GM23248 (cell line): ENCODE results near the gene NHERF1. TPM values are rescaled to one million over a fixed set of nuclear protein-coding genes. Genes with fewer than 3 reads are reported as not detected.
A peak's percentile ranks its signal among the peaks of the same experiment; 100 is the strongest.

ENCODE experiments used
- DNase-seq: peaks from one replicate; pipeline ENCODE4 v3.0.0-alpha.2; 2015
- H2AFZ ChIP-seq: fragments of 200-600 bp; sonication (generic); 2 replicates; pipeline ENCODE4 v1.6.1; 2016; ENCODE audit warnings: antibody characterized with exemption
- H3F3A ChIP-seq: fragments of 200-600 bp; sonication (generic); 2 replicates; pipeline ENCODE4 v1.6.1; 2016; ENCODE audit warnings: mild to moderate bottlenecking, antibody characterized with exemption, mixed run types; ENCODE audit not compliant: insufficient read depth
- H3K27ac ChIP-seq: fragments of 200-600 bp; sonication (generic); 2 replicates; pipeline ENCODE4 v1.5.1; 2016; ENCODE audit warnings: mild to moderate bottlenecking
- H3K27me3 ChIP-seq: fragments of 200-600 bp; sonication (generic); replicated peaks from 2 replicates; pipeline ENCODE4 v1.6.1; 2016; ENCODE audit warnings: mild to moderate bottlenecking; ENCODE audit not compliant: insufficient read depth
- H3K36me3 ChIP-seq: fragments of 200-600 bp; sonication (generic); 2 replicates; pipeline ENCODE4 v1.6.1; 2016; ENCODE audit warnings: low read depth, mild to moderate bottlenecking
- H3K4me1 ChIP-seq: fragments of 200-600 bp; sonication (generic); 2 replicates; pipeline ENCODE4 v1.6.1; 2016; ENCODE audit warnings: mild to moderate bottlenecking; ENCODE audit not compliant: insufficient read depth
- H3K4me2 ChIP-seq: fragments of 200-600 bp; sonication (generic); one replicate; pipeline ENCODE4 v1.6.1; 2016; ENCODE audit warnings: mild to moderate bottlenecking; ENCODE audit not compliant: unreplicated experiment
- H3K4me3 ChIP-seq: fragments of 200-600 bp; sonication (generic); 2 replicates; pipeline ENCODE4 v1.5.1; 2016; ENCODE audit warnings: mild to moderate bottlenecking
- H3K79me2 ChIP-seq: fragments of 200-600 bp; sonication (generic); 2 replicates; pipeline ENCODE4 v1.6.1; 2016; ENCODE audit warnings: mild to moderate bottlenecking; ENCODE audit not compliant: insufficient read depth
- H3K9ac ChIP-seq: fragments of 200-600 bp; sonication (generic); 2 replicates; pipeline ENCODE4 v1.6.1; 2016; ENCODE audit warnings: mild to moderate bottlenecking
- H3K9me2 ChIP-seq: fragments of 200-600 bp; sonication (generic); 2 replicates; pipeline ENCODE4 v1.6.1; 2016; ENCODE audit warnings: mixed run types, mild to moderate bottlenecking, moderate library complexity; ENCODE audit not compliant: insufficient read depth
- H3K9me3 ChIP-seq: fragments of 200-600 bp; sonication (generic); one replicate; pipeline ENCODE4 v1.6.1; 2017; ENCODE audit warnings: low read depth
- H4K20me1 ChIP-seq: fragments of 200-600 bp; sonication (generic); 2 replicates; pipeline ENCODE4 v1.6.0; 2016; ENCODE audit not compliant: insufficient read depth
- EZH2 ChIP-seq: fragments of 200-600 bp; sonication (generic); IDR thresholded peaks from 2 replicates; pipeline ENCODE4 v1.6.1; 2018; ENCODE audit warnings: antibody characterized with exemption, mild to moderate bottlenecking; ENCODE audit not compliant: insufficient read depth, poor library complexity, severe bottlenecking
- EZH2phosphoT487 ChIP-seq: fragments of 200-600 bp; sonication (generic); IDR thresholded peaks from 2 replicates; pipeline ENCODE4 v1.6.1; 2018; ENCODE audit warnings: antibody characterized with exemption, moderate library complexity, mild to moderate bottlenecking, low read depth; ENCODE audit not compliant: insufficient read depth
- WGBS, 2 experiments: methylation state at CpG; one replicate each; pipeline ENCODE4 v1.1.6; 2015 to 2017; ENCODE audit warnings: low lambda C conversion rate in 2 of 2, low coverage in 1 of 2; ENCODE audit errors: missing lambda C conversion rate in 2 of 2; 5-methylcytosine and 5-hydroxymethylcytosine counted together
- in situ Hi-C: fragments of 300-500 bp; cut with MboI; formaldehyde crosslinking; loops from 2 replicates; pipeline ENCODE4 v1.15.0; 2020
- polyA plus RNA-seq: library from polyadenylated mRNA; unstranded; fragments of >200 nt; fragmentation: Nextera tagmentation; extraction: Ambion mirVana; gene quantifications from 2 replicates; pipeline ENCODE4 v1.2.1, GENCODE V29; 2016
- total RNA-seq: library from RNA; depleted of rRNA; stranded (reverse); fragments of >200 nt; shearing (Covaris generic); gene quantifications from 2 replicates; pipeline ENCODE4 v1.2.3, GENCODE V29; 2014

NHERF1 gene
- total and polyA plus RNA-seq, 2 experiments from 2014 or later = 8.0 to 9.1 TPM

- Histone ChIP-seq H3K9me2 (no peaks in the 10 kb centered on the region), H3K9me3 (no peaks in the 10 kb centered on the region), H3K4me2 (no peak overlapping the region), H3K79me2 (peaks cover 26% of the 10 kb centered on the region), H2AFZ (no peak overlapping the region), H3K27me3 (no peaks in the 10 kb centered on the region), H4K20me1 (no peaks in the 10 kb centered on the region), H3K4me1 (peaks cover 32% of the 10 kb centered on the region), H3F3A (peaks cover 26% of the 10 kb centered on the region), H3K9ac (no peak overlapping the region), H3K36me3 (0 out of 2 replicates have a peak, but pooled peaks cover 3% of the 10 kb centered on the region), H3K27ac (no peak overlapping the region), H3K4me3 (no peak overlapping the region)
- in situ Hi-C loops = no loop called here
- no peak for TF ChIP-seq EZH2
- no peak for TF ChIP-seq EZH2phosphoT487
- WGBS, 2 experiments = 67 to 71% methylated on average over 14 to 16 of the region's 16 CpGs
- peak; percentile 58 for DNase-seq
Measured at GRCh38 chr17:74770498-74771318, 22.3 kb downstream of the NHERF1 start.

- no peak overlapping the region for H3K9ac ChIP-seq
- H2AFZ ChIP-seq = no peak overlapping the region
- no peaks in the 10 kb centered on the region for H3K9me3 ChIP-seq
- no peaks in the 10 kb centered on the region for H3K9me2 ChIP-seq
- no peak overlapping the region for H3K27ac ChIP-seq
- H3K27me3 ChIP-seq = no peaks in the 10 kb centered on the region
- 85 to 87% methylated on average over 8 to 9 of the region's 9 CpGs for WGBS, 2 experiments
- in situ Hi-C loops = no loop called here
- no peaks in the 10 kb centered on the region for H4K20me1 ChIP-seq
- DNase-seq = no peak
- TF ChIP-seq EZH2phosphoT487 = no peak
- no peak for TF ChIP-seq EZH2
- H3K36me3 ChIP-seq = 0 out of 2 replicates have a peak, but pooled peaks cover 3% of the 10 kb centered on the region
- H3F3A ChIP-seq = peaks cover 26% of the 10 kb centered on the region
- H3K4me3 ChIP-seq = no peak overlapping the region
- H3K4me2 ChIP-seq = no peak overlapping the region
- H3K4me1 ChIP-seq = peaks cover 32% of the 10 kb centered on the region
- H3K79me2 ChIP-seq = peaks cover 31% of the 10 kb centered on the region
Measured at GRCh38 chr17:74771319-74771914, 23.0 kb downstream of the NHERF1 start.

GRCh38 chr17:74772053-74772452 lies 23.6 kb downstream of the NHERF1 start:
- Histone ChIP-seq H3K4me2 (no peak overlapping the region), H3K9me3 (no peaks in the 10 kb centered on the region), H3K4me1 (peaks cover 34% of the 10 kb centered on the region), H3K79me2 (peaks cover 37% of the 10 kb centered on the region), H3K4me3 (no peak overlapping the region), H3K36me3 (0 out of 2 replicates have a peak, but pooled peaks cover 3% of the 10 kb centered on the region), H3K9me2 (no peaks in the 10 kb centered on the region), H4K20me1 (no peaks in the 10 kb centered on the region), H3K9ac (no peak overlapping the region), H3K27ac (no peak overlapping the region), H3F3A (peaks cover 26% of the 10 kb centered on the region), H2AFZ (no peak overlapping the region), H3K27me3 (no peaks in the 10 kb centered on the region)
- in situ Hi-C loops = no loop called here
- 93% methylated on average over 13 of the region's 13 CpGs for WGBS, 2 experiments
- no peak for DNase-seq
- TF ChIP-seq EZH2 = no peak
- TF ChIP-seq EZH2phosphoT487 = no peak

- peak overlapping the region; percentile 12; the same call in 1 of the 2 replicates for H3K27ac ChIP-seq
- no peaks in the 10 kb centered on the region for H3K9me3 ChIP-seq
- TF ChIP-seq EZH2 (no peak), EZH2phosphoT487 (no peak)
- in situ Hi-C loops = no loop called here
- H2AFZ ChIP-seq = no peak overlapping the region
- WGBS, 2 experiments = 76 to 83% methylated on average over 6 of the region's 6 CpGs
- H4K20me1 ChIP-seq = no peaks in the 10 kb centered on the region
- H3K27me3 ChIP-seq = no peaks in the 10 kb centered on the region
- no peak overlapping the region for H3K4me3 ChIP-seq
- peaks cover 25% of the 10 kb centered on the region for H3F3A ChIP-seq
- no peak for DNase-seq
- H3K4me2 ChIP-seq = peak overlapping the region; percentile 28
- peaks cover 51% of the 10 kb centered on the region for H3K79me2 ChIP-seq
- peaks cover 30% of the 10 kb centered on the region for H3K4me1 ChIP-seq
- H3K9me2 ChIP-seq = no peaks in the 10 kb centered on the region
- H3K9ac ChIP-seq = no peak overlapping the region
- 0 out of 2 replicates have a peak, but pooled peaks cover 3% of the 10 kb centered on the region for H3K36me3 ChIP-seq
Measured at GRCh38 chr17:74773414-74773813, 25.0 kb downstream of the NHERF1 start.
